HUES64 (cell line): ENCODE results near the gene PSKH1.

Source experiments
- H3K27ac ChIP-seq: 2 replicates; pipeline ENCODE4 v1.7.0; 2013; ENCODE audit warnings: low read depth, low read length, inconsistent platforms
- H3K27me3 ChIP-seq: 2 replicates; pipeline ENCODE4 v1.6.1; 2013; ENCODE audit warnings: mild to moderate bottlenecking, low read length; ENCODE audit not compliant: insufficient read depth
- H3K36me3 ChIP-seq: 2 replicates; pipeline ENCODE4 v1.6.1; 2013; ENCODE audit warnings: mild to moderate bottlenecking, low read length; ENCODE audit not compliant: insufficient read depth
- H3K4me1 ChIP-seq: 2 replicates; pipeline ENCODE4 v1.6.1; 2013; ENCODE audit warnings: mild to moderate bottlenecking, low read length, moderate library complexity; ENCODE audit not compliant: insufficient read depth
- H3K4me3 ChIP-seq: 2 replicates; pipeline ENCODE4 v1.5.1; 2013; ENCODE audit warnings: mild to moderate bottlenecking, low read length, moderate library complexity
- H3K9ac ChIP-seq: 2 replicates; pipeline ENCODE4 v1.6.1; 2013; ENCODE audit warnings: mild to moderate bottlenecking, low read depth, low read length
- H3K9me3 ChIP-seq: 2 replicates; pipeline ENCODE4 v1.6.1; 2013; ENCODE audit warnings: low read depth, low read length; ENCODE audit not compliant: insufficient read depth
- WGBS: fragments of 150-250, 120-280 bp; methylation state at CpG from one replicate; pipeline ENCODE4 v1.1.7; 2013; ENCODE audit warnings: missing lambda C conversion rate; 5-methylcytosine and 5-hydroxymethylcytosine counted together

PSKH1 gene

DNA sequence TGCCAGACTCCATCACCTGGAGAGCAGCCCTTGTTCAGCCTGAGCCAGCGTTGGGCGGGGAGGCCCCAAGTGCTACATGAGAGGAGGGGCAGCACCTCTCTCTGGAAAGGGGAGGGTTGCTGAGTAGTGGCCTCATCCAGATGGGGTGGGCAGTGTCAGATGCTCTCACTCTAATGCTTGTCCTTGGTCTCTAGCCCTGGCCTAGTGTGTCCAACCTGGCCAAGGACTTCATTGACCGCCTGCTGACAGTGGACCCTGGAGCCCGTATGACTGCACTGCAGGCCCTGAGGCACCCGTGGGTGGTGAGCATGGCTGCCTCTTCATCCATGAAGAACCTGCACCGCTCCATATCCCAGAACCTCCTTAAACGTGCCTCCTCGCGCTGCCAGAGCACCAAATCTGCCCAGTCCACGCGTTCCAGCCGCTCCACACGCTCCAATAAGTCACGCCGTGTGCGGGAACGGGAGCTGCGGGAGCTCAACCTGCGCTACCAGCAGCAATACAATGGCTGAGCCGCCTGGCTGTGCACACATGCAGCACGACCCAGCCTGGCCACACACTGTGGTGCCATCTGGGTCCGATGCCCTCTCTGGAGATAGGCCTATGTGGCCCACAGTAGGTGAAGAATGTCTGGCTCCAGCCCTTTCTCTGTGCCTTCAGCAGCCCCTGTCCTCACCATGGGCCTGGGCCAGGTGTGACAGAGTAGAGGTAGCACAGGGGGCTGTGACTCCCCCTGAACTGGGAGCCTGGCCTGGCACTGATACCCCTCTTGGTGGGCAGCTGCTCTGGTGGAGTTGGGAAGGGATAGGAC, 34.3 kb downstream of the PSKH1 start:
- WGBS: 95% methylated on average over 22 of the region's 22 CpGs
- H3K27me3 ChIP-seq: no peaks in the 10 kb centered on the region
- no peak overlapping the region for H3K9ac ChIP-seq
- H3K4me1 ChIP-seq: no peaks in the 10 kb centered on the region
- H3K36me3 ChIP-seq: peaks cover 12% of the 10 kb centered on the region
- H3K9me3 ChIP-seq: no peaks in the 10 kb centered on the region
- no peak overlapping the region for H3K4me3 ChIP-seq
- no peak overlapping the region for H3K27ac ChIP-seq

DNA sequence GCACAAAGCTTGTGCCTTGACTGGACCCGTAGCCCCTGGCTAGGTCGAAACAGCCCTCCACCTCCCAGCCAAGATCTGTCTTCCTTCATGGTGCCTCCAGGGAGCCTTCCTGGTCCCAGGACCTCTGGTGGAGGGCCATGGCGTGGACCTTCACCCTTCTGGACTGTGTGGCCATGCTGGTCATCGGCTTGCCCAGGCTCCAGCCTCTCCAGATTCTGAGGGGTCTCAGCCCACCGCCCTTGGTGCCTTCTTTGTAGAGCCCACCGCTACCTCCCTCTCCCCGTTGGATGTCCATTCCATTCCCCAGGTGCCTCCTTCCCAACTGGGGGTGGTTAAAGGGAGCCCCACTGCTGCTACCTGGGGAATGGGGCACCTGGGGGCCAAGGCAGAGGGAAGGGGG, 35.1 kb downstream of the PSKH1 start:
- peaks cover 12% of the 10 kb centered on the region for H3K36me3 ChIP-seq
- H3K9me3 ChIP-seq: no peaks in the 10 kb centered on the region
- no peaks in the 10 kb centered on the region for H3K4me1 ChIP-seq
- H3K27ac ChIP-seq: no peak overlapping the region
- 90% methylated on average over 7 of the region's 7 CpGs for WGBS
- no peaks in the 10 kb centered on the region for H3K27me3 ChIP-seq
- H3K9ac ChIP-seq: no peak overlapping the region
- no peak overlapping the region for H3K4me3 ChIP-seq

DNA sequence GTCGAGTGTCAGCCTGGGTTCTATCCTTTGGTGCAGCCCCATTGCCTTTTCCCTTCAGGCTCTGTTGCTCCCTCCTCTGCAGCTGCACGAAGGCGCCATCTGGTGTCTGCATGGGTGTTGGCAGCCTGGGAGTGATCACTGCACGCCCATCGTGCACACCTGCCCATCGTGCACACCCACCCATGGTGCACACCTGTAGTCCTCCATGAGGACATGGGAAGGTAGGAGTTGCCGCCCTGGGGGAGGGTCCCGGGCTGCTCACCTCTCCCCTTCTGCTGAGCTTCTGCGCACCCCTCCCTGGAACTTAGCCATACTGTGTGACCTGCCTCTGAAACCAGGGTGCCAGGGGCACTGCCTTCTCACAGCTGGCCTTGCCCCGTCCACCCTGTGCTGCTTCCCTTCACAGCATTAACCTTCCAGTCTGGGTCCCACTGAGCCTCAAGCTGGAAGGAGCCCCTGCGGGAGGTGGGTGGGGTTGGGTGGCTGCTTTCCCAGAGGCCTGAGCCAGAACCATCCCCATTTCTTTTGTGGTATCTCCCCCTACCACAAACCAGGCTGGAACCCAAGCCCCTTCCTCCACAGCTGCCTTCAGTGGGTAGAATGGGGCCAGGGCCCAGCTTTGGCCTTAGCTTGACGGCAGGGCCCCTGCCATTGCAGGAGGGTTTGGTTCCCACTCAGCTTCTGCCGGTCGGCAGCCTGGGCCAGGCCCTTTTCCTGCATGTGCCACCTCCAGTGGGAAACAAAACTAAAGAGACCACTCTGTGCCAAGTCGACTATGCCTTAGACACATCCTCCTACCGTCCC, 35.7 kb downstream of the PSKH1 start:
- no peaks in the 10 kb centered on the region for H3K4me1 ChIP-seq
- peaks cover 16% of the 10 kb centered on the region for H3K36me3 ChIP-seq
- H3K27ac ChIP-seq: no peak overlapping the region
- H3K9me3 ChIP-seq: no peaks in the 10 kb centered on the region
- WGBS: 62% methylated on average over 16 of the region's 16 CpGs
- H3K9ac ChIP-seq: no peak overlapping the region
- no peaks in the 10 kb centered on the region for H3K27me3 ChIP-seq
- no peak overlapping the region for H3K4me3 ChIP-seq

DNA sequence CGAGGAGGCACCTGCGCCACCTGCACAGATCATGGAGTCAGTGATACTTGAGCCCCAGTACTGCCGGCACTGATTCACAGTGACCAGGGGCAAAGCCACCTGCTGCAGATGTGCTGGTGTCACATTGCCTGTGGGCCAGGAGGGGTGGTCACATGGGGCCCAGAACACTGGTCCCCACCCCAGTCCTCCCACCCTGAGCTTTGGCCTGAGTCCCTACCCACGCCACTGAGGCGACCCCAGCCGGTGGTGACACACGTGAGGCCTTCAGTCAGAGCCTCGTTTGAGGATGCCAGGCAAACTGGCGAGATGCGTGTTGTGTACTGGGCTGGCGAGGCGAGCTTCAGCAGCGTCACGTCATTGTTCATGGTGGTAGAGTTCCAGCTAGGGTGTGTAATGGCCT, 37.1 kb downstream of the PSKH1 start:
- no peak overlapping the region for H3K27ac ChIP-seq
- no peak overlapping the region for H3K4me3 ChIP-seq
- no peak overlapping the region for H3K9ac ChIP-seq
- no peaks in the 10 kb centered on the region; the same call in 1 of the 2 replicates for H3K4me1 ChIP-seq
- 96% methylated on average over 14 of the region's 14 CpGs for WGBS
- H3K9me3 ChIP-seq: no peaks in the 10 kb centered on the region
- H3K36me3 ChIP-seq: peaks cover 18% of the 10 kb centered on the region
- no peaks in the 10 kb centered on the region for H3K27me3 ChIP-seq

DNA sequence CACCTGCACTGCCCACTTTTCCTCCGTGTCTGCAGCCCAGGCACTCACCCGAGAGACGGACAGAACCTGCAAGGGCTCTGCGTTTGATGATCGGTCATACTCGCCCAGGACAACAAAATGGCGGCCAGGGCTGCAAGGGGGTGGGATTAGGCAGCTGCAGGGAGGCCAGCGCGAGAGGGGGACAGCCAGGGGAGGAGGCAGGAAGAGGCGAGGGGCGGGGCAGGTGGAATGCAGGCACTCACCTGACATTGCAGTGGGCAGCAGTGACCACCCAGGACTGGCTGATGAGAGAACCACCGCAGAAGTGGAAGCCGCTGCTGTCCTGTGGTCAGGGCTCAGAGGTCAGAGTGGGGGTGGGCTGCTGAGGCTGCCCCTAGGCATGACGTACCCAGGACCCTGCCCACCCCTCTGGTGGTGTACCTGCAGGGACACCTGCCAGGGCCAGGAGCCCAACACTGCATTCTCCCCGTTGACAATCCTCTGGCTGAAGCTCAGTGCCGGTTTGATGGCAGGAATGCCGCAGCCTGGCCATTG, 37.7 kb downstream of the PSKH1 start:
- H3K36me3 ChIP-seq: peaks cover 18% of the 10 kb centered on the region
- H3K4me1 ChIP-seq: no peaks in the 10 kb centered on the region; the same call in 1 of the 2 replicates
- H3K9me3 ChIP-seq: no peaks in the 10 kb centered on the region
- no peak overlapping the region for H3K4me3 ChIP-seq
- H3K27ac ChIP-seq: no peak overlapping the region
- 92% methylated on average over 17 of the region's 17 CpGs for WGBS
- no peak overlapping the region for H3K9ac ChIP-seq
- no peaks in the 10 kb centered on the region for H3K27me3 ChIP-seq

DNA sequence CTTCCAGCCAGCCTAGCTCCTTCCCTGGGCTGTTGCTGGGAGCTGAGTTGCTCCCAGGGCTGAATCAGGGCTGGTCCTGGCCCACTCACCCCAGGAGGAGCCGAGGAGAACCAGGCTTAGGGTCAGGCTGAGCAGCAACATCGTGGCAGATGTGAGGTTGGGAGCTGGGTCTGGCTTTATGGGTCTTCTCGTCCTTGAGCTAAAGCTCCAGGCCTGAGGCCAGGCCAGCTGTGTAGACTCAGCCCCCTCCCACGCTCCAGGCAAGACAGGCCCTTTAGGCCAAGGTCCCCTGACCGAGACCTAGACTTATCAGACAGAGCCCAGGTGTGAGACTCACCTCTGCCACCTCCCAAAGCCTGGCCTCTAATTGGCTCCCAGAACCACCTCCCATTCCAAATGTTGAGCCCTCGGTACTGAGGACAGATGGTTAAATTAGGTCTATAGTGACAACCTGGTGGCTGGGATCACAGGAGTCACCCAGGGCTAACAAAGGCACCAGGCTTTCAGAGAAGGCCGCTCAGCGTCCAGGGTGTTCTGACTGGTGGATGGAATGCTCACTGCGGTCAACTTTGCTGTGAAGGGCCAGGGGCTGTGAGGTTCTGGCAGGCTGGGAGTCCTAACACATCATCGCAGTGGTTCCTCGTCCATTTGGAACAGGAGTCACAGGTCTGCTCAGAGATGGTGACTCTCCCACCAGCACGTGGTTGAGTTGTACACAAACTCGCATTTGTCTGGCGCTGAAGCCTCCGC, 38.8 kb downstream of the PSKH1 start, which contains the start of gene CTRL:
Gene CTRL (minus strand): TSS at position 151 of the 750 bp plus-strand sequence. CDS start 10 bp downstream, at position 141.
- 92% methylated on average over 15 of the region's 15 CpGs for WGBS
- Histone ChIP-seq H3K9ac (no peak within 1 kb of the TSS), H3K4me1 (no peaks in the 10 kb centered on the region; the same call in 1 of the 2 replicates), H3K27ac (no peak within 1 kb of the TSS), H3K9me3 (no peaks in the 10 kb centered on the region), H3K27me3 (no peaks in the 10 kb centered on the region), H3K4me3 (no peak within 1 kb of the TSS), H3K36me3 (peaks cover 18% of the 10 kb centered on the region)

DNA sequence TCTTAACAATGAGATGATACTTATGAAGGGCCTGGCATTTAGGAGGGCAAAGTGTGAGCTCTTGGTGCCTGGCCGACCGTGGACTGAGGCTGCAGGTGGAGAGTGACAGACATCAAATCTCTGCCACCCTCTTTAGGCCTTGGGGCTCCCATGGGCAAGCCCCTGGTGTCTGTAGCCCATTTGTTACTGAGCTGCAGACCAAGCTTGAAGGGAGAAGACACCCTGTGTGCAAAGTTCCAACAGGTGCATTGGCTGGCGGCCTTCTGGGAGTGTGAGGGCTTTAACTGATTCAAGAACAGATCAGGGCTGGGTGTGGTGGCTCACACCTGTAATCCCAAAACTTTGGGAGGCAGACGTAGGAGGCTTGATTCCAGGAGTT, 39.4 kb downstream of the PSKH1 start:
- no peak overlapping the region for H3K4me3 ChIP-seq
- peaks cover 16% of the 10 kb centered on the region for H3K36me3 ChIP-seq
- H3K27ac ChIP-seq: no peak overlapping the region
- peaks cover 4% of the 10 kb centered on the region; the same call in 1 of the 2 replicates for H3K4me1 ChIP-seq
- H3K9ac ChIP-seq: no peak overlapping the region
- 99% methylated on average over 4 of the region's 4 CpGs for WGBS
- no peaks in the 10 kb centered on the region for H3K9me3 ChIP-seq
- H3K27me3 ChIP-seq: no peaks in the 10 kb centered on the region

DNA sequence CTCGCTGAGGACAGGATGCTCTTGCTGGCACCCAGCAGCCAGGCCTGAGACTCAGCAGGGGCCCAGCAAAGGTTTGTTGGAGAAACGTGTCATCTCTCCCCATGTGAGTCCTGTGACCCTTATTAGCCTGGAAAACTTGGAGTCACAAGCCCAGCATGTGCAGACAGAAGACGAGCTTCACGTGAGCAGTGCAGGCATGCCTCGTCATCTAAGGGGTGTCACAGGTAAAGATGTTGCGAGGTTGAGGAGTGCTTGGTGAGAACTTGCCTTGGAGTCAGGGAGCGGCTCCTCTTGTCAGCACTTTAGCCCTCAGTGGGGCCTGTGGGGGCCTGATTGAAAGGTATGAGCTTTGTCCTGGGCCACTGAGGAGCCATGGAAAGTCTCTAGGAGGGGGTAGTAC, 40.8 kb downstream of the PSKH1 start:
- Histone ChIP-seq H3K4me3 (peak overlapping the region; percentile 87; the same call in 1 of the 2 replicates), H3K36me3 (peaks cover 13% of the 10 kb centered on the region), H3K4me1 (peaks cover 4% of the 10 kb centered on the region; the same call in 1 of the 2 replicates), H3K9me3 (no peaks in the 10 kb centered on the region), H3K27me3 (no peaks in the 10 kb centered on the region), H3K27ac (no peak overlapping the region), H3K9ac (no peak overlapping the region)
- WGBS: 92% methylated on average over 7 of the region's 7 CpGs

DNA sequence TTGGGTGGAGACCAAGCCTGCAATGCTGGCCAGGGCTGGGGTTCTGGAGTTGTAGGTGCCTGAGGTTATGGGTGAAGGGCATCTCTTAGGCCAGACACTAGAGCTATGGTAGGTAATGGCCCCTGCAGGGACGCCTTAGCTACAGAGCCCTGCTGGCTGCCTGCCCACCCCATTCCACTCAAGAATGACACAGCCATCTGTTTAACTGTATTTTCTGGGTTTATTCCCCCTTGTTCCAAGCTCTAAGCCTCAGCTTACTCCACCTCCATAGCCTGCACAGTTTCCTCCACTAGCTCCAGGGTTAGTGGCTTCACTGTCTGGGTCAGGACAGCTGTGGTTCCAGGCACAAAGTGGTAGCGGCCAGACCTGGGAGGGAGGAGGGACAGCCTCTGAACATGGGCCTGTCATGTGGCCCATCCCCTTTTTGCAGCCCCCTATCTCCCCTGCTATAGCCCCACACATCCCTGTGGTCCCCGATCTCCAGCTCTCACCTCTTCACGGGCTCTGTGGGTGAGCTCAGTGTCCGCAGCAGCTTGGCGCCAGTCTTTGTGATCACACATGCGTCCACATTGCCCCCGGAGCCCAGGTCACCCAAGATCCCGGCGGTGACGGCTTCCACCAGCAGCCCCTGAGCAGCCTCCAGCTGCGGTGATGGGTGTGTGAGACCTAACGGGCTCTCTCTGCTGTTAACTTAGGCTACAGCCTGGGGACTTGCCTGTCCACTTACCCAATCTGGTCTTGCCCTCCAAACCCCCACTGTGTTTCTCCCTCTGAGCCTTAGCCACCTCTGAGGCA, 41.4 kb downstream of the PSKH1 start:
- Histone ChIP-seq H3K4me1 (peaks cover 4% of the 10 kb centered on the region; the same call in 1 of the 2 replicates), H3K9me3 (no peaks in the 10 kb centered on the region), H3K27me3 (no peaks in the 10 kb centered on the region), H3K27ac (no peak overlapping the region), H3K36me3 (peaks cover 12% of the 10 kb centered on the region), H3K9ac (peak overlapping the region; percentile 55), H3K4me3 (peak overlapping the region; percentile 87)
- 61% methylated on average over 13 of the region's 13 CpGs for WGBS

DNA sequence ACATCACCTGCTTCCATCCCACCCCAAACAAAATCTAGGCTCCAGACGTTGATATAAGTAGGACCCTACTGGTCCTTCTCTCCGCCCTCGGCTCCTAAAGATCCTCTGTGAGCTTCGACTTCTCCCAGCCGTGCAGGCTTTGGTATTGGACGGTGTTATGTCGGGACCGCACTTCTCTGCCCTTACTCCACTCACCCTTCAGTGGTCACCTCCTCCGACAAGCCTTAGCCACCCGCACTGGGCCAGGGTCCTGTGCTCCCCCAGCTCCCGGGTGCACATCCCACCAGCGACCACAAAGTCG, 42.0 kb downstream of the PSKH1 start:
- WGBS: 8% methylated on average over 13 of the region's 13 CpGs
- Histone ChIP-seq H3K4me1 (peaks cover 4% of the 10 kb centered on the region; the same call in 1 of the 2 replicates), H3K27me3 (no peaks in the 10 kb centered on the region), H3K36me3 (peaks cover 7% of the 10 kb centered on the region; the same call in 1 of the 2 replicates), H3K4me3 (peak overlapping the region; percentile 87), H3K27ac (no peak overlapping the region), H3K9ac (peak overlapping the region; percentile 55), H3K9me3 (no peaks in the 10 kb centered on the region)
